GM19463 (cell line): ENCODE results near the gene SCD.
A peak's percentile ranks its signal among the peaks of the same experiment; 100 is the strongest.

ENCODE experiments used
- ATAC-seq: cut with Tn5 transposase; IDR thresholded peaks from one replicate; pipeline ENCODE4 v1.9.1; 2021; ENCODE audit warnings: mild to moderate bottlenecking, moderate library complexity; ENCODE audit not compliant: unreplicated experiment

The SCD gene

GRCh38 chr10:100339236-100339635 lies 7.8 kb upstream of the SCD start:
- ATAC-seq = peak; percentile 67

- no peak for ATAC-seq
These were observed 5.8 kb upstream of the SCD start for GRCh38 chr10:100340948-100341847.

- ATAC-seq = peak; percentile 24
These were observed 4.9 kb upstream of the SCD start for GRCh38 chr10:100341953-100342626.

GRCh38 chr10:100342627-100342972 lies 4.4 kb upstream of the SCD start:
- no peak for ATAC-seq

GRCh38 chr10:100344241-100344788 lies 2.7 kb upstream of the SCD start:
- ATAC-seq = no peak

- no peak for ATAC-seq
These were observed 1.3 kb upstream of the SCD start for GRCh38 chr10:100345570-100346330.

- ATAC-seq = peak; percentile 49
These were observed 675 bp upstream of the SCD start for GRCh38 chr10:100346351-100346764.

GRCh38 chr10:100347568-100348195 lies 649 bp downstream of the SCD start:
- no peak for ATAC-seq

GRCh38 chr10:100348389-100348927 lies 1.4 kb downstream of the SCD start:
- no peak for ATAC-seq

GRCh38 chr10:100349087-100349486 lies 2.1 kb downstream of the SCD start:
- no peak for ATAC-seq

- ATAC-seq = no peak
These were observed 2.6 kb downstream of the SCD start for GRCh38 chr10:100349672-100350071.

GRCh38 chr10:100350914-100351485 lies 4.0 kb downstream of the SCD start:
- ATAC-seq = no peak

- ATAC-seq = no peak
These were observed 6.9 kb downstream of the SCD start for GRCh38 chr10:100353770-100354485.

- ATAC-seq = no peak
These were observed 8.1 kb downstream of the SCD start for GRCh38 chr10:100355086-100355485.

GRCh38 chr10:100356067-100357017 lies 9.3 kb downstream of the SCD start:
- no peak for ATAC-seq

GRCh38 chr10:100357059-100357858 lies 10.2 kb downstream of the SCD start:
- no peak for ATAC-seq

GRCh38 chr10:100359030-100359432 lies 12.0 kb downstream of the SCD start:
- ATAC-seq = no peak
